GM18517 (cell line): ENCODE data around the gene PLA2G4A.

Experiments used
- ATAC-seq: cut with Tn5 transposase; IDR thresholded peaks from one replicate; pipeline ENCODE4 v1.9.1; 2021; ENCODE audit warnings: mild to moderate bottlenecking, moderate library complexity; ENCODE audit not compliant: unreplicated experiment

Gene PLA2G4A

DNA sequence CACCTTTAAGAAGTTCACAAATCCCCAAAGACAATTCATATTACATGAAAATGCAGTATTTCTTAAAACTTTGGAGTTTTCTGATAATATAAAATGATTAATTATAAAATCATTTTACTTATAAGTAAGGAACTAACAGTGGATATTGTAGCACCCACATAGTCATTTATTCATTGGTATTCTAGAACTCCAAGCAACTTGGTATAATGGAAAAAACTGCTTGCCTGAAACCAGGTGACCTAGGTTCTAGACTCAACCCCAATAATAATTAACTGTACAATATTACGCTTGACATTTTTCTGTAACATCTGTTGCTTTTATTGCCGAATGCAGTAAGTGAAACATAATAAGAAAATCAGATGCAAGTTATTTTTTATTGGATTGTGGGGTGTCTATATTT lies 2.4 kb downstream of the PLA2G4A start:
- no peak for ATAC-seq

GRCh38 chr1:186834399-186834958 lies 5.7 kb downstream of the PLA2G4A start:
- no peak for ATAC-seq

DNA sequence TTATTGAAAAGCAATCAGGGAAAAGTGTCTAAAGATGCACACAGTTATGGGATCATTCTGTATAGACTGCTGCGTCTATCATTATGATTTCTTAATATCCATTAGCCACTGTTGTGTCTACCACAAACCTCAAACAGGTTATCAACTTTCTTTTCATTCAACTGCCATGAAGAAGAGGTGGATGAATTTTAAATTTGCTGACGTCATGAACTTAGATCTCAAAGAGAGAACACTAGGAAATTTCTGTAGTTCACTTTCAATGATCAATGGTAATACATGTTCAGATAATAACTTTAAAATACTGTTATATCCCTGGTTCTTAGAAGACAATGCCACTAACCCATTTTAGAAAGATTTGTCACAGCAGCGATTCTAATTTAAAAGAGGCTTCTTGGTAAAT lies 6.7 kb downstream of the PLA2G4A start:
- ATAC-seq = no peak

- ATAC-seq = no peak
These were observed 9.1 kb downstream of the PLA2G4A start for GRCh38 chr1:186837806-186838205.

- no peak for ATAC-seq
These were observed 9.8 kb downstream of the PLA2G4A start for GRCh38 chr1:186838380-186839040.

DNA sequence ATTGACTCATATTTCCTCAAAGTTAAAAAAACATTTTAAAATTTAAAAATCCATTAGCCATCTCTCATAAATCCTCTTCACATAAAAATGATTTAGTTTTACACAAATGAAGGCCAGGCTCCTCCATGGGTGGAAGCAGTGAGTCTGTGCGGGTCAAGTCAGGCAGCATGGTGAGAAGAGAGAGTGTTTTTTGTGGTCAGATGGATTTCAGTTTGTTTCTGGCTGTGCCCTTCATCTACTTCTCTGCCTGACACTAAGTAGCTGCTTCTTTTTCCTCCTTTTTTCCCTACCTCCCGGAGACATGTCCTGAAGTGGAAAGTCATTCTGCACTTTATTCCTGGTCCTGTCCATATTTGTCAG lies 10.3 kb downstream of the PLA2G4A start:
- ATAC-seq = no peak

GRCh38 chr1:186841599-186841998 lies 12.8 kb downstream of the PLA2G4A start:
- ATAC-seq = no peak

DNA sequence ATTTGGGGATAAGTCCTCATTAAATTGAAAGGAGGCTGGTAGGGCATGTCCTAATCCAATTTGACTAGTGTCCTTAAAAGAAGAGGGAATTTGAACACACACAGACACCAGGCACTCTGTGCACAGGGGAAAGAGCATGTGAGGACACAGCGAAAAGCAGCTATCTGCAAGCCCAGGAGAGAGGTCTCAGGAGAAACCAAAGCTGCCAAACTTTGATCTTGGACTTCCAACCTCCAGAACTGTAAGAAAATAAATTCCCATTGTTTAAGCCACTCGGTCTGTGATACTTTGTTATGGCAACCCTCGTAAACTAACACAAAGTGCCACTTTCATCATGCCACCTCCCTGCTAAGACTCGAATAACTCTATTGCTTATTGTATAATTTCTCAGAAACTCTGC lies 13.8 kb downstream of the PLA2G4A start:
- no peak for ATAC-seq

- ATAC-seq = no peak
These were observed 14.5 kb downstream of the PLA2G4A start for GRCh38 chr1:186843226-186843625.

GRCh38 chr1:186843931-186844330 lies 15.2 kb downstream of the PLA2G4A start:
- ATAC-seq = no peak

- ATAC-seq = no peak
These were observed 16.9 kb downstream of the PLA2G4A start for GRCh38 chr1:186845576-186846210.

DNA sequence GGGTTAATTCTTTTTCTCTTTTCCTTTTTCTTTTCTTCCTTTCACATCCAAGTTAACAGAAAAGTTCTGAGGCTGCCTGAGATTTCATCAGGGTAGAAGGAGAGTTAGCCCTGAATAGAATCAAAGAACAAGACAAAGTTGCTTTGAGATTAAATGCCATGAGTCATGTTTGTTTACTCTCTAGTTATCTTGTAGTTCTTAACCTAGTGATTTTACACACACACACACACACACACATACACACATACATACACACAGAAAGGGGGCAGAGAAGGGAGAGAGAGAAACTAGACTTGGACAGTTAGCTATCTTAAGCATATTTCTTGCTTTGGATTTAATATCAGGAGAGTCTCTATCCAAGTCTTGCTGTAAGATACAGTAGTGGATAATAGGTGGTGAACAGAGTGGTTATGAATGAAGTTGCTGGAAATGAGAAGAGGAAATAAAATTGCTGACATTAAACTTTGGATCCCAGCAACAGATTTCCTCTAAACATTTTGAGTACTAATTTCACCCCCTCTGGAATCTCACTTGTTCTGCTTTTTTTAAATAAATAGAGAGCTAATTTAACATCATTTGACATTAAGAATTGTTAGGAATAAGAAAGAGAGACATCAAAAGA lies 19.9 kb downstream of the PLA2G4A start:
- no peak for ATAC-seq

DNA sequence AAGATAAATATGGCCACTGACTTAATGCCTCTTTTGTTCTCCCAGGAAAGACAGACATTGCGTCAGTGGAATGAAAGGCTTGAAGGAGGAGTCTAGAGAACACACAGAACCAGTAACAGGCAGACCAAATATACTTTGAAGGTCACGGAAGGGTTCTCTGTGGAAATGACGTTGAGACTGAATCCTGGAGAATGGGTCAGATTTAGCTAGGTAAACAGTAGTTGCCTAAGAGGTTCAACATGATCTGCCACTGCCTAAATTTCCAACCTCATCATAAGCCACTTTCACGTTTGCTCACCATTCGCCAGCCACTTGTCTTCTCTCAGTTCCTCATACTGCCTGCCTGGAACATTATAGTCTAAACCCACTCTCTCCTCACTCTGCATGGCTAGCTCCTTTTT lies 20.5 kb downstream of the PLA2G4A start:
- ATAC-seq = peak; percentile 98

DNA sequence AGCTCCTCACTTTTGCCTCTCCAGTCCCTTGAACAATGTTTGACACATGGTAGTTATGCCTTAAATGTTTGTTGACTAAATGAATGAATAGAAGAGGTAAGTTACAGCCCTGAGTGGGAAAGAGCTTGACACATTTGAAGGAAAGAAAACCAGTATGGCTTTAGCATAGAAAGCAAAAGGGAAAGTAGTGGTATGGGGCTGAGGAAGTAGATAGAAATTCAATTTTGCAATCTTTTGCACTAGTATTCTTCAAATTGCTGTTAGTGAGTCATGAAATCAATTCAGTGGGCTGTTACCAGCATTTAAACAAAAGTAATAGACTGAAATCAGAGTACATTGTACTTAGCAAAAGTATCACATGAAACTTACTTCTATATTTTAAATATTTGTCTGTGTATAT lies 21.1 kb downstream of the PLA2G4A start:
- ATAC-seq = peak; percentile 37

- ATAC-seq = no peak
These were observed 25.4 kb downstream of the PLA2G4A start for GRCh38 chr1:186854102-186854501.

- no peak for ATAC-seq
These were observed 30.2 kb downstream of the PLA2G4A start for GRCh38 chr1:186858923-186859322.

DNA sequence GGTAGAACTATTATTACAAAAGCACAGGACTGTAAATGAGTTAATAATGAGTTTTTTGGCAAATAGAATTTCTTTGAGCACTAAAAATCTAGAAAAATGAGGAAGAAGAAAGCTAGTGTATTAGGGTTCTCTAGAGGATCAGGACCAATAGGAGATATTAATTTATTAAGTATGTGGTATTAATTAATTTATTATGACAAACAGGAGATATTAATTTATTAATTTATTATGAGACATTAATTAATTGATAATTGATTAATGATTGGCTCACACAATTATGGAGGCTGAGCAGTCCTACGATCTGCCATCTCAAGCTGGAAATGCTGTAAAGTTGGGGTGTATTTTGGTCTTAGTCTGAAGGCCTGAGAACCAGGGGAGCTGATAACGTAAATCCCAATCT lies 31.2 kb downstream of the PLA2G4A start:
- no peak for ATAC-seq

GRCh38 chr1:186864296-186864695 lies 35.5 kb downstream of the PLA2G4A start:
- ATAC-seq = no peak

DNA sequence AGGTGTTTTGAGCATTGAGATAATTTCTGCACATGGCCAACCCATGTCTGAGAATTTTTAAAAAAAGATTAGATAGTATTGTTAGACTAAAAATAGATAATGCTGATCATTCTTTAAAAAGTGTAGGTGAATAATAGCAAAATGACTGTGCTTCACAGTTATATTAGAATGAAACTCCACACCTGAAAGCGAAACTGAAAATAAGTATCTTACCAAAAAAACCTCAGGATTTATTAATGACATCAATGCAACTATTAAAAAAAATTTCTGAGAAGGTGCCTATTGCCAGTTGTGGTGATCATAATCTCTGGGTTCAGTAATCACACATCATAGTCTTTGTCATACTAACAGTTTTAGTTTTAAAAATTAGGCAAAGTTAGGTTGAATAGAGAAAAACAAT lies 36.5 kb downstream of the PLA2G4A start:
- peak; percentile 92 for ATAC-seq

- ATAC-seq = no peak
These were observed 37.1 kb downstream of the PLA2G4A start for GRCh38 chr1:186865857-186866256.

DNA sequence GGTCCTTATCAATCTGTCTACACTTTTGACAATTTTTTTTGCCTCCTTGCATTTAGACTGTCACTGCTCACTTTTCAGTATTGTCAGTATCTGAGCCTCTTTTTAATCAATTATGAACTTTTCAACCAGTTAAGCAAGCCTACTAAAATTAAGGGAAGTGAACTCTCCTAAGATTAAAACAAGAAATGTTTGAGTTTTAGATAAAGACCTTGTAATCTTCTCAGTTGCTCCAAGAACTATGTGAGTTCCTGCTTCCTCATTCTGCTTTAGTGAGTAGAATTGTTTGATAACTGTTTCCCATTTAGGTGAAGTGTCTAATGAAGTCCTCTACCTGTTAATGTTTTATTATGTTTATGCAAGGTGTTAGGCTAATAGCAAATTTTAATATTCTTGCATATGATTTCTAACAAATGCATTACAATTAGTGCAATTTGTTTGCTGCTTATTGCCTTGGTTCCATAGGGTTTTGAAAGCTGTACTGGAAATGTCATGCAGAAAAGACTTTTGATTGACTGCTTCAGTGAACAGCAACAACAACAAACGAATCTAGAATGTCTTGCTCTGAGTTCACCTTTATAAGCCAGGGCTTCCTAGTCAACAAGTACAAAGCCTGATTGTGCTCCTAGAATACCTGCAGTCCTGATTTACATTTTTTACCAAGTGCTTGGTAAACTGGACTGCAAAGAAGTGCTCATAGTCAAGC lies 40.9 kb downstream of the PLA2G4A start:
- no peak for ATAC-seq

DNA sequence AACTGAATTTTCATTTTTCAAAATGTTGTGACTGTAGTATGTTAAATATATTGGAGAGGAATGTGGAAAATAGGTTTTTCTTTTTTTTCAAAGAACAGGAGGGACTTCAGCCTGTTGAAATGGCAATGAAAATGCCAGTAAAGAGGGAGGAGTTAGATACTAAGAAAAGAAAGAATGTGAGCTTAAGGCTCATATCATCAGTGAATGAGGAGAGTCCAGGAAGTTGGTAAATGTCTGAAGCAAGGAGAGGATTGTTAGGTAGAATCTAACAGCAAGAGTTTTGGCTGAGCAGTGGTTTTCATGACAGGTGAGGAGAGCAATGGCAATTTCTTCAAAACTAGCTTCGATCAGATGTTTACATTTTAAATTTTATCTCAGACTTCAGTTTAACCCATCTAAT lies 43.0 kb downstream of the PLA2G4A start:
- no peak for ATAC-seq
